ENCODE results near the gene TMEM221. TPM values are rescaled to one million over a fixed set of nuclear protein-coding genes. Genes with fewer than 3 reads are reported as not detected.

The TMEM221 gene
- total RNA-seq, 4 donors from 2014 or later = 0.48 TPM; not detected in 3

- Histone ChIP-seq H3K4me1 (peaks cover 0 to 22% (median 10%) of the 10 kb centered on the region in 4 donors), H3K27me3 (no peaks in the 10 kb centered on the region), H3K9me3 (no peaks in the 10 kb centered on the region), H3K4me3 (peak overlapping the region in 3 of 4 donors; percentile 11 to 43 (median 22)), H3K36me3 (no peaks in the 10 kb centered on the region), H3K27ac (peak overlapping the region; percentile 7 to 44 (median 29))
- DNase-seq = peak; percentile 93
- WGBS, 2 donors (ENCODE audit: low coverage in 1 of 2) = 33 to 40% methylated on average over 2 to 31 of the region's 31 CpGs
- in situ Hi-C loops (cut with MboI; ENCODE audit: low pct_ligation_motif_present in 1 of 4, low pct_unique_long_range_greater_than_20kb in 1 of 4, low sequenced_read_pairs in 3 of 4) = no loop called here
- no peak for TF ChIP-seq POLR2A (IDR thresholded peaks at IDR 0.05)
- peak in 1 of 3 donors; percentile 47 for TF ChIP-seq POLR2AphosphoS5 (IDR thresholded peaks at IDR 0.05)
- no peak for TF ChIP-seq EP300 (IDR thresholded peaks at IDR 0.05; ENCODE audit: low read depth)
- peak in 3 of 5 experiments; percentile 30 to 50 (median 33) for TF ChIP-seq CTCF (IDR thresholded peaks at IDR 0.05)
- intact Hi-C loops (cut with DNase I; ENCODE audit: low total_unique reads) = no loop called here
Observed at GRCh38 chr19:17488593-17489391, 40.3 kb upstream of the TMEM221 start.

- TF ChIP-seq POLR2A (IDR thresholded peaks at IDR 0.05) (no peak), CTCF (IDR thresholded peaks at IDR 0.05) (no peak), EP300 (IDR thresholded peaks at IDR 0.05; ENCODE audit: low read depth) (no peak), POLR2AphosphoS5 (IDR thresholded peaks at IDR 0.05) (no peak)
- no peaks in the 10 kb centered on the region for H3K9me3 ChIP-seq
- intact Hi-C loops (cut with DNase I; ENCODE audit: low total_unique reads) (no loop called here), in situ Hi-C loops (cut with MboI; ENCODE audit: low pct_ligation_motif_present in 1 of 4, low pct_unique_long_range_greater_than_20kb in 1 of 4, low sequenced_read_pairs in 3 of 4) (no loop called here)
- no peak overlapping the region for H3K4me3 ChIP-seq
- no peak for DNase-seq
- 70 to 100% methylated on average over 1 to 18 of the region's 18 CpGs for WGBS, 2 donors (ENCODE audit: low coverage in 1 of 2)
- peaks cover 0 to 22% (median 10%) of the 10 kb centered on the region in 4 donors for H3K4me1 ChIP-seq
- H3K36me3 ChIP-seq = no peaks in the 10 kb centered on the region
- no peaks in the 10 kb centered on the region for H3K27me3 ChIP-seq
- H3K27ac ChIP-seq = no peak overlapping the region
Observed at GRCh38 chr19:17487284-17488121, 39.0 kb upstream of the TMEM221 start.

- TF ChIP-seq CTCF (IDR thresholded peaks at IDR 0.05) (no peak), POLR2A (IDR thresholded peaks at IDR 0.05) (no peak), POLR2AphosphoS5 (IDR thresholded peaks at IDR 0.05) (no peak), EP300 (IDR thresholded peaks at IDR 0.05; ENCODE audit: low read depth) (no peak)
- Histone ChIP-seq H3K4me1 (peaks cover 0 to 22% (median 10%) of the 10 kb centered on the region in 4 donors), H3K36me3 (no peaks in the 10 kb centered on the region), H3K27ac (no peak overlapping the region), H3K9me3 (no peaks in the 10 kb centered on the region), H3K27me3 (no peaks in the 10 kb centered on the region), H3K4me3 (no peak overlapping the region)
- intact Hi-C loops (cut with DNase I; ENCODE audit: low total_unique reads) = no loop called here
- in situ Hi-C loops (cut with MboI; ENCODE audit: low pct_ligation_motif_present in 1 of 4, low pct_unique_long_range_greater_than_20kb in 1 of 4, low sequenced_read_pairs in 3 of 4) = no loop called here
- DNase-seq = no peak
- WGBS, 2 donors (ENCODE audit: low coverage in 1 of 2) = 94% methylated on average over 36 of the region's 58 CpGs; no CpG with 5 or more reads in 1 of the 2 donors
Observed at GRCh38 chr19:17486545-17487240, 38.2 kb upstream of the TMEM221 start.
